ENCODE measurements around the gene KCNE2. TPM values are rescaled to one million over a fixed set of nuclear protein-coding genes. Genes with fewer than 3 reads are reported as not detected.

The KCNE2 gene
- total RNA-seq, 1 experiment from 2014 or later: not detected

DNA sequence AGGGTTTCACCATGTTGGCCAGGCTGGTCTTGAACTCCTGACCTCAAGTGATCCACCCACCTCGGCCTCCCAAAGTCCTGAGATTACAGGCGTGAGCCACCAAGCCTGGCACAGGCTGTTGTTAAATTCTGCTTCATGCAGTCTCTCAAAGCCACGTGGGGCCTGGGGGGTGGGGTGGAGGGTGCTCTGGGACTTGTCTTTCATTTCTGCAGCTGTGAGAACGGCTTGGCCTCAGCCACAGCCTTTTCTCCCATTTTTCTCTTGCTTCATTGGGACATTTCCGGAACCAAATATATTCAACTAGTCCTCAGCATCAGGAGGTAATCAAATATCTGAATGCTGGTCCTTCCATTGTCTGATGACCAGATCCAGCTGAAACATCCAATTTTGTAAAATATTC, 27.6 kb upstream of the KCNE2 start:
- Mint-ChIP-seq H3K4me3 (ENCODE audit: unreplicated experiment) (no peak overlapping the region), H3K27me3 (ENCODE audit: insufficient read depth, unreplicated experiment) (no peaks in the 10 kb centered on the region), H3K4me1 (ENCODE audit: insufficient read depth, unreplicated experiment) (no peaks in the 10 kb centered on the region), H3K9me3 (ENCODE audit: unreplicated experiment) (no peaks in the 10 kb centered on the region), H3K27ac (ENCODE audit: low read depth, unreplicated experiment) (no peak overlapping the region), H3K36me3 (ENCODE audit: insufficient read depth, unreplicated experiment) (no peaks in the 10 kb centered on the region)
- ChIA-PET POLR2A (no interaction called here), CTCF (interaction anchor here (0.6 to 1.6 kb wide), 4 partner anchors 11 to 412 kb away, joined by 3 to 5 read pairs (median 4); no protein-coding TSS in a partner anchor)
- intact Hi-C loops (cut with micrococcal nuclease): no loop called here
- TF ChIP-seq, protein P1, sequence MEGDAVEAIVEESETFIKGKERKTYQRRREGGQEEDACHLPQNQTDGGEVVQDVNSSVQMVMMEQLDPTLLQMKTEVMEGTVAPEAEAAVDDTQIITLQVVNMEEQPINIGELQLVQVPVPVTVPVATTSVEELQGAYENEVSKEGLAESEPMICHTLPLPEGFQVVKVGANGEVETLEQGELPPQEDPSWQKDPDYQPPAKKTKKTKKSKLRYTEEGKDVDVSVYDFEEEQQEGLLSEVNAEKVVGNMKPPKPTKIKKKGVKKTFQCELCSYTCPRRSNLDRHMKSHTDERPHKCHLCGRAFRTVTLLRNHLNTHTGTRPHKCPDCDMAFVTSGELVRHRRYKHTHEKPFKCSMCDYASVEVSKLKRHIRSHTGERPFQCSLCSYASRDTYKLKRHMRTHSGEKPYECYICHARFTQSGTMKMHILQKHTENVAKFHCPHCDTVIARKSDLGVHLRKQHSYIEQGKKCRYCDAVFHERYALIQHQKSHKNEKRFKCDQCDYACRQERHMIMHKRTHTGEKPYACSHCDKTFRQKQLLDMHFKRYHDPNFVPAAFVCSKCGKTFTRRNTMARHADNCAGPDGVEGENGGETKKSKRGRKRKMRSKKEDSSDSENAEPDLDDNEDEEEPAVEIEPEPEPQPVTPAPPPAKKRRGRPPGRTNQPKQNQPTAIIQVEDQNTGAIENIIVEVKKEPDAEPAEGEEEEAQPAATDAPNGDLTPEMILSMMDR (IDR thresholded peaks at IDR 0.05; ENCODE audit: unreplicated experiment): no peak
- no peak for DNase-seq (ENCODE audit: unreplicated experiment)
- no TSS peak for BruUV-seq (replicated peaks)

DNA sequence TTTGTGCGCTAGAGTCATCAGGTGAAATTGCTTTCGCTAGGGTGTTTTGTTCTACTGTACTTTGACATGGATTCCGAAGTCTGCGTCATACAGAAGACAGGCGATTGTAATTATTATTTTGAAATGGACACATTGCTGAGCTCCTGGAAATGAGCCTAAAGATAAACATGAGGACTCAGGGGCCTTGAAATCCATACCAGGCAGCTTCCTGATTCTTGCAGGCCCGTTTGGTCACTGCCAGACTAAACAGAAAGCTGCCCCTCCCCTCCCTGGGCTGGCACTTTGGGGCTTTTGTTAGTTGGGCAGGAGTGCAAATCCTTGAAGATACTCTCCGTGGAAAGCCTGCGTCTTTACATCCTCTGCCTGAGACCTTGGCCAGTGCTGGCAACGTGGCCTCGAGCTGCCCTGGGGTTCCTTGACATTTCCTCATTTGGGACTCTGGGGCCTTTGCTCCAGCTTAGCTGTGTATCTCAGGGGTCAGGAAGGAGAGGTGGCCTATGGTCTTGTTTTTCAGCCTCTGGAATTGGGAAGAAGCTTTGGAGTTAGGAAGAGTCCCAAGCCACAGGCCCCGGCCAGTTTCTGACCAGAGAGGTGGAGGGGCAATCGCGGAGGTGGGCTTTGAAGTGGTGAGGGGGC, 26.9 kb upstream of the KCNE2 start:
- Mint-ChIP-seq H3K36me3 (ENCODE audit: insufficient read depth, unreplicated experiment) (no peaks in the 10 kb centered on the region), H3K27ac (ENCODE audit: low read depth, unreplicated experiment) (no peak overlapping the region), H3K4me1 (ENCODE audit: insufficient read depth, unreplicated experiment) (no peaks in the 10 kb centered on the region), H3K9me3 (ENCODE audit: unreplicated experiment) (no peaks in the 10 kb centered on the region), H3K4me3 (ENCODE audit: unreplicated experiment) (no peak overlapping the region), H3K27me3 (ENCODE audit: insufficient read depth, unreplicated experiment) (no peaks in the 10 kb centered on the region)
- no peak for DNase-seq (ENCODE audit: unreplicated experiment)
- intact Hi-C loops (cut with micrococcal nuclease): no loop called here
- TF ChIP-seq, protein P1 (IDR thresholded peaks at IDR 0.05; ENCODE audit: unreplicated experiment): no peak
- BruUV-seq (replicated peaks): no TSS peak
- ChIA-PET CTCF (interaction anchor here (0.8 to 1.6 kb wide), 4 partner anchors 10 to 413 kb away, joined by 3 to 5 read pairs (median 4); no protein-coding TSS in a partner anchor), POLR2A (no interaction called here)

DNA sequence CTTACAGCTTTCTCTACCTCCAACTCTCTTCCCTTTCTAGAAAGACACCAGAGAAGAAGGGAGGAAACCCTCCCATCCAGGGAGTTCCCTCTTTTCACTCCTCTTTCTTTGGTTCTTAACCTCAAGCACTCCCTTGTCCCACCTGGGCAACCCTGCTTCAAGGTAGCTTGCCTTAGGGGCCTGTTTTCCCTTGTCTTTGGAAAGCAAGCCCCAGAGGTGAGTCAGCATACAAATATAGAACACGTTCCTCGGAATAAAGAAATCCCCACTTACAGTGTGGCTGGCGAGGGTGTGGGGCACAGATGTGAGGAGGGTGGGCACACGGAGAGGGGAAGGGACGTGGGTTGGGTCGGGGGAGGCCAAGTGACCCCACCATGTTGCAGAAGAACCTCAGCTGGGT, 26.1 kb upstream of the KCNE2 start:
- no peak for DNase-seq (ENCODE audit: unreplicated experiment)
- no TSS peak for BruUV-seq (replicated peaks)
- POLR2A ChIA-PET: no interaction called here
- CTCF ChIA-PET: interaction anchor here (0.8 to 2.1 kb wide), 2 partner anchors 11 to 25 kb away, joined by 3 to 4 read pairs; no protein-coding TSS in a partner anchor
- H3K27ac Mint-ChIP-seq (ENCODE audit: low read depth, unreplicated experiment): no peak overlapping the region
- no peak overlapping the region for H3K4me3 Mint-ChIP-seq (ENCODE audit: unreplicated experiment)
- no peaks in the 10 kb centered on the region for H3K27me3 Mint-ChIP-seq (ENCODE audit: insufficient read depth, unreplicated experiment)
- TF ChIP-seq, protein P1 (IDR thresholded peaks at IDR 0.05; ENCODE audit: unreplicated experiment): no peak
- H3K9me3 Mint-ChIP-seq (ENCODE audit: unreplicated experiment): no peaks in the 10 kb centered on the region
- H3K4me1 Mint-ChIP-seq (ENCODE audit: insufficient read depth, unreplicated experiment): no peaks in the 10 kb centered on the region
- intact Hi-C loops (cut with micrococcal nuclease): no loop called here
- no peaks in the 10 kb centered on the region for H3K36me3 Mint-ChIP-seq (ENCODE audit: insufficient read depth, unreplicated experiment)

DNA sequence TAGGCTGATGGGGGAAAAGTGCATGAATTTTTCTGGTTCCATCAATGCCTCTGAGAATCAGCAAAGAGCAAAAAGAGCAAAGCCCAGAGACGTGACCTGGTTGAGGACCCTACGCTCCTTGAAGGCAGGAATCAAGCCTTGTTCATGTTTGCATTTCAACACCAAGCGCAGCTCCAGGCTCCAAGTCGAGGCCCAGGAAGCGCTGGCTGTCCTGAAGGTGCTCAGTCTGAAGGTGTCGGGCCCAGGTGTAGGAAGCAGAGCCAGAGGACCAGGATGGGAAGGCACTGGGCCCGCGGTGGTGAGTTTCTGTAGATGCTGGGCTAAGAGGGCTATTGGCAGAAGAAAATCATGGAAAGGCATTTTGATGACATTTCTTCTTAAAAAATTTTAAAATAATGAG, 25.6 kb upstream of the KCNE2 start:
- TF ChIP-seq, protein P1 (IDR thresholded peaks at IDR 0.05; ENCODE audit: unreplicated experiment): no peak
- CTCF ChIA-PET: interaction anchor here (2.1 kb wide), 1 partner anchor 10 kb away, joined by 4 read pairs; no protein-coding TSS in a partner anchor
- DNase-seq (ENCODE audit: unreplicated experiment): no peak
- Mint-ChIP-seq H3K4me1 (ENCODE audit: insufficient read depth, unreplicated experiment) (no peaks in the 10 kb centered on the region), H3K9me3 (ENCODE audit: unreplicated experiment) (no peaks in the 10 kb centered on the region), H3K4me3 (ENCODE audit: unreplicated experiment) (no peak overlapping the region), H3K36me3 (ENCODE audit: insufficient read depth, unreplicated experiment) (no peaks in the 10 kb centered on the region), H3K27me3 (ENCODE audit: insufficient read depth, unreplicated experiment) (no peaks in the 10 kb centered on the region), H3K27ac (ENCODE audit: low read depth, unreplicated experiment) (no peak overlapping the region)
- intact Hi-C loops (cut with micrococcal nuclease): no loop called here
- no TSS peak for BruUV-seq (replicated peaks)
- POLR2A ChIA-PET: no interaction called here
